ENCODE data around the gene XPR1. TPM values are rescaled to one million over a fixed set of nuclear protein-coding genes. Genes with fewer than 3 reads are reported as not detected.

XPR1 gene
- 15.8 and 18.8 TPM in 2 replicates for total RNA-seq

DNA sequence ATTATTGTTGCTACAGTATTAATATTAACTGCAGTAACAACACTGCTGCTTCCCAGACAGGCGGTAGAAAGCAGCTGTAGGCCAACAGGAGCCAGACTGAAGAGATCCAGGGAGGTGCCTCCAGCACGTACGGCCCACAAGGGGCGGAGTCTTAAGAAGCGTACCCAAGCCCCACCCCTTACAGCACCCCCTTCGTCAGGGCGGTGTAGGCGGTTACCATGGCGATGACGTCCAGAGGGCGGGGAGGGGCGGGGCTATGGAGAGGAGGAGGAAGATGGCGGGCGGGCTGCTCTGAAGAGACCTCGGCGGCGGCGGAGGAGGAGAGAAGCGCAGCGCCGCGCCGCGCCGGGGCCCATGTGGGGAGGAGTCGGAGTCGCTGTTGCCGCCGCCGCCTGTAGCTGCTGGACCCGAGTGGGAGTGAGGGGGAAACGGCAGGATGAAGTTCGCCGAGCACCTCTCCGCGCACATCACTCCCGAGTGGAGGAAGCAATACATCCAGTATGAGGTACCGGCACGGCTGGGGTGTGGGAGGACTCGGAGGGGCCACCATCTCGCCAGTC is at the start of gene XPR1:
TSS of gene XPR1 (plus strand) at position 257 of the 560 bp plus-strand sequence. CDS start at position 437, 180 bp downstream.

DNA sequence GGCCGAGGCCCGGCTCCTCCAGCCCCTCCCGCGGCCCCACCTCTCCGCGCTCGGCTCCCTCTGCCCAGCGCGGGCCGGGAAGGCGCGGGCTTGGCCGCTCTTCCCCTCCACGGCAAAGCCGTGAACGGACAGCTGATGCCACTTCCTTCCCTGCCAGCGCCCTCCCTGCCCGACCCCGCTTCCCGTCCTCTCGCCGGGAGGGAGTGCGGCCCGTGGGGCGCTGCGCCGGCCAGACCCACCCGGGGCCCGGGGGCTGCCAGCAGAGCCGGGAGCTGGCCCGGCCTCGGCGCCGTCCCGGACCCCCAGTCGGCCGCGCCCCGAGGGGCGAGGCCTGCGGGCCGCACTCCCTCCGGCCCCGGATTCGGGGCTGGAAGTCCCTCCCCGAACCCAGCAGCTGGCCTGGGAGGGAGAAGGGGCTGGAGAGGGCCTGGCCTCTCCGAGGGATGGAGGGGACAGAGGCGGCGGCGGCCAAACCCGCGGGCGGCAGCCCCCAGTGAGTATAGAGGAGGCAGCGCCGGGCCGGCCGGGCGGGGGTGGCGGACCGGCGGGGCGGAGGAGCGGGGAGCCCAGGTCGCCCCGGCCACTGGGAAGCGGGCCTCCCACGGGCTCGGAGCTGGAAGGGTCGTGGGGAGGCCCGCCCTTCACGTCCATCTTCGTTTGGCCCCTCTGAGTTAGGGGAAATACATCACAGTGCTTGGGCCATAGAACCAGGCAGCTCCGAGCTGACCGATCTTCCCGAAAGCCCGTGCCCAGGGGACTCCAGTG is 281.2 kb downstream of the XPR1 start, which contains the start of gene KIAA1614:
TSS of gene KIAA1614 (plus strand) at position 97 of the 765 bp plus-strand sequence. CDS start at position 444, 347 bp downstream.

Other genes with a start within 250 kb of the XPR1 start
- gene ACBD6, start 129.4 kb upstream of the XPR1 start, total RNA-seq, result 54.2 and 68.2 TPM in 2 replicates
- gene OVAAL, start 73.1 kb upstream of the XPR1 start, total RNA-seq, result not detected in 2 replicates